GM23248 (cell line): ENCODE results near the gene AGPAT3.

Source experiments
- EZH2 ChIP-seq: fragments of 200-600 bp; sonication (generic); IDR thresholded peaks from 2 replicates; pipeline ENCODE4 v1.6.1; 2018; ENCODE audit warnings: antibody characterized with exemption, mild to moderate bottlenecking; ENCODE audit not compliant: insufficient read depth, poor library complexity, severe bottlenecking
- EZH2phosphoT487 ChIP-seq: fragments of 200-600 bp; sonication (generic); IDR thresholded peaks from 2 replicates; pipeline ENCODE4 v1.6.1; 2018; ENCODE audit warnings: antibody characterized with exemption, moderate library complexity, mild to moderate bottlenecking, low read depth; ENCODE audit not compliant: insufficient read depth

DNA sequence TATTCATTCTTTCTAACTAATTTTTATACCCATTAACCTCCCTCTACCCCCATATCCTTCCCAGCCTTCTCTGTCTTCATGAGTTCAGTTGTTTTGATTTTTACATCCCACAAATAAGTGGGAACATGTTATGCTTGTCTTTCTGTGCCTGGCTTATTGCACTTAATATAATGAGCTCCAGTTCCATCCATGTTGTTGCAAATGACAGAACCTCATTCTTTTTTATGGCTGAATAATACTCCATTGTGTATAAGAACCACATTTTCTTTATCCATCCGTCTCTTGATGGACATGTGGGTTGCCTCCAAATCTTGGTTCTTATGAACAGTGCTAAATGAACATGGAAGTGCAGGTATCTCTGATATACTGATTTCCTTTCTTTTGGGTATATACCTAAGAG, 21.5 kb downstream of the AGPAT3 start:
- no peak for TF ChIP-seq EZH2phosphoT487
- TF ChIP-seq EZH2, result no peak
